H9 (cell line): Measurements from ENCODE around the gene NUP58. TPM values are rescaled to one million over a fixed set of nuclear protein-coding genes. Genes with fewer than 3 reads are reported as not detected.
A peak's percentile ranks its signal among the peaks of the same experiment; 100 is the strongest.

Source experiments
- DNase-seq: peaks from one replicate; pipeline ENCODE4 v3.0.0-alpha.2; 2017
- H2AFZ ChIP-seq: one replicate; pipeline ENCODE4 v1.6.1; 2013; ENCODE audit warnings: mild to moderate bottlenecking, low read length, control low read depth, moderate library complexity
- H2AK5ac ChIP-seq: 2 replicates; pipeline ENCODE4 v1.6.1; 2013; ENCODE audit warnings: low read length, control low read depth, mixed read lengths; ENCODE audit not compliant: insufficient read length
- H2BK120ac ChIP-seq: one replicate; pipeline ENCODE4 v1.6.1; 2013; ENCODE audit warnings: low read depth, mild to moderate bottlenecking, low read length, control low read depth, inconsistent platforms; ENCODE audit not compliant: poor library complexity, severe bottlenecking
- H2BK12ac ChIP-seq: 2 replicates; pipeline ENCODE4 v1.6.1; 2013; ENCODE audit warnings: low read length, control low read depth, mixed read lengths, low read depth; ENCODE audit not compliant: insufficient read length
- H2BK15ac ChIP-seq: 2 replicates; pipeline ENCODE4 v1.6.1; 2013; ENCODE audit warnings: low read depth, low read length, control low read depth
- H2BK20ac ChIP-seq: one replicate; pipeline ENCODE4 v1.6.1; 2013; ENCODE audit warnings: low read depth, mild to moderate bottlenecking, low read length, control low read depth, inconsistent platforms; ENCODE audit not compliant: poor library complexity, severe bottlenecking
- H2BK5ac ChIP-seq: 2 replicates; pipeline ENCODE4 v1.6.1; 2013; ENCODE audit warnings: low read length, control low read depth, mixed read lengths; ENCODE audit not compliant: insufficient read length
- H3K14ac ChIP-seq: 2 replicates; pipeline ENCODE4 v1.6.1; 2013; ENCODE audit warnings: low read length, control low read depth; ENCODE audit not compliant: insufficient read depth
- H3K18ac ChIP-seq: 2 replicates; pipeline ENCODE4 v1.6.1; 2013; ENCODE audit warnings: low read depth, mild to moderate bottlenecking, mixed read lengths, low read length, control low read depth; ENCODE audit not compliant: insufficient read length
- H3K23ac ChIP-seq: 2 replicates; pipeline ENCODE4 v1.6.1; 2013; ENCODE audit warnings: low read length, control low read depth, mixed read lengths, low read depth; ENCODE audit not compliant: insufficient read length
- H3K23me2 ChIP-seq: 2 replicates; pipeline ENCODE4 v1.6.1; 2013; ENCODE audit warnings: low read depth, mild to moderate bottlenecking, mixed read lengths, low read length, control low read depth; ENCODE audit not compliant: insufficient read length, poor library complexity, severe bottlenecking
- H3K27ac ChIP-seq: 2 replicates; pipeline ENCODE4 v1.5.1; 2013; ENCODE audit warnings: low read length, control low read depth, mixed read lengths, low read depth; ENCODE audit not compliant: insufficient read length
- H3K27me3 ChIP-seq: 2 replicates; pipeline ENCODE4 v1.6.1; 2013; ENCODE audit warnings: low read length, control low read depth, inconsistent platforms; ENCODE audit not compliant: insufficient read depth
- H3K4ac ChIP-seq: 2 replicates; pipeline ENCODE4 v1.6.1; 2013; ENCODE audit warnings: low read depth, mild to moderate bottlenecking, control low read depth, inconsistent platforms, low read length, moderate library complexity
- H3K4me1 ChIP-seq: 2 replicates; pipeline ENCODE4 v1.6.1; 2013; ENCODE audit warnings: low read length, control low read depth, inconsistent platforms; ENCODE audit not compliant: insufficient read depth
- H3K4me2 ChIP-seq: 2 replicates; pipeline ENCODE4 v1.6.1; 2013; ENCODE audit warnings: low read length, control low read depth, mixed read lengths; ENCODE audit not compliant: insufficient read length, insufficient read depth
- H3K56ac ChIP-seq: 2 replicates; pipeline ENCODE4 v1.6.1; 2013; ENCODE audit warnings: low read depth, mild to moderate bottlenecking, mixed read lengths, low read length, control low read depth; ENCODE audit not compliant: insufficient read length
- H3K79me1 ChIP-seq: 2 replicates; pipeline ENCODE4 v1.6.1; 2013; ENCODE audit warnings: low read depth, mild to moderate bottlenecking, moderate library complexity, low read length, control low read depth, inconsistent platforms; ENCODE audit not compliant: insufficient read depth, poor library complexity, severe bottlenecking
- H3K79me2 ChIP-seq: 2 replicates; pipeline ENCODE4 v1.6.1; 2013; ENCODE audit warnings: low read length, control low read depth, inconsistent platforms; ENCODE audit not compliant: insufficient read depth
- H3K9ac ChIP-seq: 2 replicates; pipeline ENCODE4 v1.6.1; 2013; ENCODE audit warnings: low read length, control low read depth, mixed read lengths; ENCODE audit not compliant: insufficient read length; ENCODE audit errors: extremely low read depth
- H3K9me3 ChIP-seq: one replicate; pipeline ENCODE4 v1.6.1; 2013; ENCODE audit warnings: low read depth, low read length, inconsistent platforms; ENCODE audit not compliant: control insufficient read depth
- H3T11ph ChIP-seq: one replicate; pipeline ENCODE4 v1.6.1; 2013; ENCODE audit warnings: mild to moderate bottlenecking, low read length, control low read depth, inconsistent platforms
- H4K20me1 ChIP-seq: one replicate; pipeline ENCODE4 v1.6.1; 2013; ENCODE audit not compliant: control insufficient read depth, insufficient read length, insufficient read depth
- H4K5ac ChIP-seq: 2 replicates; pipeline ENCODE4 v1.6.1; 2013; ENCODE audit warnings: low read depth, mild to moderate bottlenecking, mixed read lengths, low read length, control low read depth; ENCODE audit not compliant: insufficient read length
- H4K8ac ChIP-seq: replicated peaks from 2 replicates; pipeline ENCODE4 v1.6.1; 2013; ENCODE audit warnings: low read length, control low read depth, mixed read lengths, low read depth; ENCODE audit not compliant: insufficient read length
- H4K91ac ChIP-seq: 2 replicates; pipeline ENCODE4 v1.6.1; 2013; ENCODE audit warnings: low read depth, mild to moderate bottlenecking, moderate library complexity, mixed read lengths, low read length, control low read depth; ENCODE audit not compliant: insufficient read length
- H3K27ac Mint-ChIP-seq, 3 experiments: 2 replicates in 2 of 3; 3 replicates in 1 of 3; pipeline ENCODE4 v1.8.0; 2020 to 2021; ENCODE audit warnings: mixed read lengths in 3 of 3, mild to moderate bottlenecking in 1 of 3, moderate library complexity in 1 of 3
- H3K27me3 Mint-ChIP-seq: 2 replicates; pipeline ENCODE4 v1.8.0; 2021; ENCODE audit warnings: low read depth, mild to moderate bottlenecking, moderate library complexity, mixed read lengths
- H3K36me3 Mint-ChIP-seq, 3 experiments: 2 replicates in 2 of 3; 3 replicates in 1 of 3; pipeline ENCODE4 v1.8.0; 2020 to 2021; ENCODE audit warnings: low read depth in 3 of 3, mixed read lengths in 3 of 3; ENCODE audit not compliant: insufficient read depth in 1 of 3
- H3K4me1 Mint-ChIP-seq, 2 experiments: 2 replicates each; pipeline ENCODE4 v1.8.0; 2020; ENCODE audit warnings: mixed read lengths in 2 of 2
- H3K4me3 Mint-ChIP-seq, 2 experiments: 2 replicates in 1 of 2; 3 replicates in 1 of 2; pipeline ENCODE4 v1.8.0; 2020 to 2021; ENCODE audit warnings: mild to moderate bottlenecking in 2 of 2, mixed read lengths in 2 of 2, moderate library complexity in 1 of 2
- H3K9me3 Mint-ChIP-seq, 2 experiments: 2 replicates in 1 of 2; 3 replicates in 1 of 2; pipeline ENCODE4 v1.8.0; 2020; ENCODE audit warnings: mild to moderate bottlenecking in 2 of 2, mixed read lengths in 2 of 2, moderate library complexity in 1 of 2
- WGBS: extraction: QIAGEN DNeasy Blood & Tissue Kit; methylation state at CpG from one replicate; pipeline ENCODE4 v1.1.7; 2013; ENCODE audit warnings: missing lambda C conversion rate, low lambda C conversion rate, mixed read lengths; ENCODE audit not compliant: insufficient read length; ENCODE audit errors: extremely low coverage; 5-methylcytosine and 5-hydroxymethylcytosine counted together
- total RNA-seq: library from RNA; stranded (reverse); gene quantifications from 2 replicates; pipeline ENCODE4 v1.2.1, GENCODE V29; 2021
- TF ChIP-seq, protein P1 (sequence below): fragments of 200-600 bp; sonication (generic); conservative IDR thresholded peaks from 3 replicates; pipeline ENCODE4 v1.8.0; 2021; ENCODE audit warnings: antibody characterized with exemption, mild to moderate bottlenecking

The NUP58 gene
- total RNA-seq, 1 experiment from 2014 or later, result 77.6 TPM

DNA sequence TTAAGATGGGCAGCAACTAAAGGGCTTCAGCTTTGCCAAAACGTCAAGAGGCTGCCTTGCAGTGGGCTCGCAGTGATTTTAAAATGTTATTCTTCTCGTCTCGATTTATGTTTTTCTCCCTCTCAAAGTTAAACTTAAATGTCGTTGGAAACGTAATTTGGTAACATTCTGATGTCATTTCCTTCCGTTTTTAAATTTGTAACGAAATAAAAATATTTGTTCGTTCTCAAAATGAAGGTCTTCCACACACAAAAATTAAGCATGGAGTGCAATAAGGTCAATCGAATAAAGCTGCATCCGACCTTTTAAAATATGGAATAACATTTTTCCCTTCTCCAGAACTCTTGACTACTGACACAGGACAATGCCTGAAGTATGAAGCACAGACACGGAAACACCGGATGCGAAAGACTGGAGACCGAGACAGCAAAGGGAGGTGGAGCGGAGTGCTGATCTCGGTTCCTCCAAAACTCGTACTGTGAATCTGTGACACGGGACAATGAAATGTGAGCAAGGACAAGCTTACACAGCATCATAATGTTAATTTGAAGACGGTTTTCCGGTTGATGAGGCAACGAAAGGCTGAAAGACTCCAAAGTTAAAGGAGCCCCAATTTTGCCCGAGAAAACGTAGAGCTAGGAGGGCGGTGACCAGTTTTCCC is 15.0 kb upstream of the NUP58 start:
- Histone ChIP-seq H3K4ac (no peak overlapping the region), H3T11ph (no peak overlapping the region), H2BK20ac (no peak overlapping the region), H2AFZ (no peak overlapping the region), H3K79me1 (no peaks in the 10 kb centered on the region), H3K18ac (no peak overlapping the region), H4K91ac (no peak overlapping the region), H4K20me1 (no peaks in the 10 kb centered on the region), H3K23ac (no peak overlapping the region), H2BK5ac (no peak overlapping the region), H3K4me1 (no peaks in the 10 kb centered on the region; the same call in 1 of the 2 replicates), H2BK120ac (no peak overlapping the region), H4K8ac (no peak overlapping the region), H3K9ac (peak overlapping the region; percentile 77), H4K5ac (no peak overlapping the region), H3K27ac (no peak overlapping the region), H3K23me2 (peaks cover 5% of the 10 kb centered on the region), H2BK12ac (no peak overlapping the region), H2BK15ac (no peak overlapping the region), H3K4me2 (peak overlapping the region; percentile 71), H3K79me2 (no peaks in the 10 kb centered on the region), H3K56ac (no peak overlapping the region), H3K9me3 (no peaks in the 10 kb centered on the region), H2AK5ac (no peak overlapping the region), H3K14ac (no peak overlapping the region), H3K27me3 (no peaks in the 10 kb centered on the region)
- Mint-ChIP-seq H3K9me3 (no peaks in the 10 kb centered on the region), H3K27me3 (peaks cover 6% of the 10 kb centered on the region), H3K4me3 (peak overlapping the region; percentile 83 to 94), H3K4me1 (peaks cover 16% of the 10 kb centered on the region in 2 experiments), H3K36me3 (no peaks in the 10 kb centered on the region), H3K27ac (peak overlapping the region in 1 of 3 experiments; percentile 32; a peak in 1 of 7 replicates)
- TF ChIP-seq, protein P1, sequence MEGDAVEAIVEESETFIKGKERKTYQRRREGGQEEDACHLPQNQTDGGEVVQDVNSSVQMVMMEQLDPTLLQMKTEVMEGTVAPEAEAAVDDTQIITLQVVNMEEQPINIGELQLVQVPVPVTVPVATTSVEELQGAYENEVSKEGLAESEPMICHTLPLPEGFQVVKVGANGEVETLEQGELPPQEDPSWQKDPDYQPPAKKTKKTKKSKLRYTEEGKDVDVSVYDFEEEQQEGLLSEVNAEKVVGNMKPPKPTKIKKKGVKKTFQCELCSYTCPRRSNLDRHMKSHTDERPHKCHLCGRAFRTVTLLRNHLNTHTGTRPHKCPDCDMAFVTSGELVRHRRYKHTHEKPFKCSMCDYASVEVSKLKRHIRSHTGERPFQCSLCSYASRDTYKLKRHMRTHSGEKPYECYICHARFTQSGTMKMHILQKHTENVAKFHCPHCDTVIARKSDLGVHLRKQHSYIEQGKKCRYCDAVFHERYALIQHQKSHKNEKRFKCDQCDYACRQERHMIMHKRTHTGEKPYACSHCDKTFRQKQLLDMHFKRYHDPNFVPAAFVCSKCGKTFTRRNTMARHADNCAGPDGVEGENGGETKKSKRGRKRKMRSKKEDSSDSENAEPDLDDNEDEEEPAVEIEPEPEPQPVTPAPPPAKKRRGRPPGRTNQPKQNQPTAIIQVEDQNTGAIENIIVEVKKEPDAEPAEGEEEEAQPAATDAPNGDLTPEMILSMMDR, result no peak
- no peak for DNase-seq
- no CpG with 5 or more reads among the region's 25 CpGs for WGBS
